NCI-H774 (cell line): ENCODE measurements around the gene GRM4.

Experiments used
- DNase-seq: peaks from one replicate; lab custom pipeline; 2025; lab: John Stamatoyannopoulos, UW

The GRM4 gene

GRCh38 chr6:34082864-34083626 lies 62.8 kb downstream of the GRM4 start:
- no peak for DNase-seq

GRCh38 chr6:34082348-34082747 lies 63.5 kb downstream of the GRM4 start:
- no peak for DNase-seq

DNA sequence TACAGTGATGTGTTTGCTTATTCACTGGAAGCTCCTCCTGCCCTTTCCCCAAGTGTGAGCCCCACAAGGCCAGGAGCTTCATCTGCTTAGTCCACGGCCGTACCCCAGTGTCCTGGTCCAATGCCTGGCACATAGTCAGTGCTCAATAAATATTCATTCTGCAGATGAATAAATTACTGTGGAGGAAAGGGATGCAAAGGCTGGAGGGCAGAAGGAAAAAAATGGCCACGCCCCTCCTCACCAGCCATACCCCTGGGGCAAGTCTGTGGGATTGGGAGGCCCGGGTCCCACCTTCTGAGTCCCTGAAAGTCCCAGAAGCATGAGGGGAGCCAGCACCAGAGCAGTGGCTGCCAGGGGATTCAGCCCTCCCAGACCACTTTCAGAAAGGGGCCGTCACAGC lies 65.5 kb downstream of the GRM4 start:
- no peak for DNase-seq

DNA sequence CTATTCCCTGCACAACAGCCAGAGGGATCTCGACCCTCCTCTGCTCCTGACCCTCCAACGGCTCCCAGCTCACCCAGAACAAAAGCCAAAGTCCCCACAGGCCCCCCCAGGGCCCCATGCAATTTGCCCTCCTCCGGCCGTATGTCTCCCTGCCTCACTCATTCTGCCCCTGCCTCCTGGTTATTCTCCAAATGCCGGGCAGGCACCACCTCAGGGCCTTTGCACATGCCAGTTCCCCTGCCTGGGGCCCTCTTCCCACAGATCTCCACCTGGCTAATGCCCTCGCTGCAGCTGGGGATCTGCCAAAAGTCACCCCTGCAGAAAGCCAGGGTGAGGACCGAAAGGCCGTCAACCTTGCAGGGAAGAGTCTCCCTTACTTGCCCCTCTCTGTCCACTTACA lies 66.0 kb downstream of the GRM4 start:
- no peak for DNase-seq

- DNase-seq = no peak
These were observed 70.0 kb downstream of the GRM4 start for GRCh38 chr6:34075906-34076305.

DNA sequence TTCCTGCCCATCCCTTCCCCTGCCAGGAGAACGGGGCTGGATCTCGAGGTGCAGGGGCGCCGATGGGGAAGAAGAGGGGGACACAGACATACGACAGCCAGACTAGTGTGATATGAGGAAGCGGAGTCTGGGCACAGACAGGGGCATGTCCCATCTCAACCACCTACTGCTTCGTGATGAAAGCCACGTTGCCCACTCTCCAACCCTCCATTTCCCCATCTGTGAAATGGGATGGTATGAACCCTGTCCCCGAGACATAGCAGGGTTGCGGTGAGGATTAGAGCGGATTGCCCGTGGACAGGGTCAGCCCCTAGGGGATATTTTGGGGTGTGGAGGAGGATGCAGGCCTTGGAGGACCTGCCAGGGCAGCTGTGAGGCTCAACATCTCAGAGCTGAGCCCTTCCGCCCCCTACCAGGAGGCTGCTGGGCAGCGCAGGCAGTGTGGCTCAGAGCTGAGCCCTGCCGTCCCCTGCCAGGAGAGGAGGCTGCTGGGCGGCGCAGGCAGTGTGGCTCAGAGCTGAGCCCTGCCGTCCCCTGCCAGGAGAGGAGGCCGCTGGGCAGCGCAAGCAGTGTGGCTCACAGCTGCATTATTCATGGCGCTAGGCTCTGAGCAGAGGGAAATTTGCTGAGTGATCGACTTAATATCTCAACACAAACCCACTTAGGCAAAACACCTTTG lies 71.7 kb downstream of the GRM4 start:
- DNase-seq = no peak

DNA sequence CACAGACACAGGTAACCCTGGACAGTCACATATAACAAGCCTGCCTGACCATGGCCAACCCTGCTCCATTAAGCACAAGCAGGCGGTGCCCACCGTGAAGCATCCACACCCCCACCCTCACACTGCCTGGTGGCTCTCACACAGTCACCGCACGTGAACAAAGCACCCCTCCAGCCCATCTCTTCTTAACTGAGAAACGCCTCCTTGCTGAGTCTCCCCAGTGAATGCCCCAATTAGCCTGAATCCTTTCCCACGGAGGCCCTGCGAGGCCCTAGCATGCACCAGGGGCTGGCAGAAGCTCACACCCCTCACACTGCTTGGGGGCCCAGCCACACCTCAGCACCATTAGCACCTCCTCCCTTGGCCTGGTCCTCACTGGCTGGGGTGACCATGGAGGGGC lies 72.3 kb downstream of the GRM4 start:
- DNase-seq = no peak

GRCh38 chr6:34072727-34073126 lies 73.2 kb downstream of the GRM4 start:
- no peak for DNase-seq

GRCh38 chr6:34071884-34072379 lies 74.0 kb downstream of the GRM4 start:
- no peak for DNase-seq

DNA sequence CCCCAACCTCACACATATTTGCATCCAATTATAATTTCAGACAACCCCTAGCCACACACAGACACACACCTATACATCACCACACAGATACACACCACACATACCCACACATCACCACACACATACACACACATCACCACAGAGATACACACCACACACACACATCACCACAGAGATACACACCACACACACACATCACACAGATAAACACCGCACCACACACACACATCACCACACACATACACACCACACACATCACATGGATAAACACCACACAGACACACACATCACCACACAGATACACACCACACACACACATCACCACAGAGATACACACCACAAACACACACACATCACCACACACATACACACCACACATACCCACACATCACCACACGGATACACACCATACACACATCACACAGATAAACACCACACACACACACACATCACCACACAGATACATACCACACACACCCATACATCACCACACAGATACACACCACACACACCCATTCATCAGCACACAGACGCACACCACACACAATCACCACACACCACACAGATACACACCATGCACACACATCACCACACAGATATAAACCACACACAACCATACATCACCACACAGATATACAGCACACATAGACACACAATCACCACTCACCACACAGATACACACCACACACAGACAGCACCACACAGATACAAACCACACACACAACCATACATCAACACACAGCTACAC lies 74.6 kb downstream of the GRM4 start:
- no peak for DNase-seq

- DNase-seq = no peak
These were observed 75.4 kb downstream of the GRM4 start for GRCh38 chr6:34070315-34071135.

DNA sequence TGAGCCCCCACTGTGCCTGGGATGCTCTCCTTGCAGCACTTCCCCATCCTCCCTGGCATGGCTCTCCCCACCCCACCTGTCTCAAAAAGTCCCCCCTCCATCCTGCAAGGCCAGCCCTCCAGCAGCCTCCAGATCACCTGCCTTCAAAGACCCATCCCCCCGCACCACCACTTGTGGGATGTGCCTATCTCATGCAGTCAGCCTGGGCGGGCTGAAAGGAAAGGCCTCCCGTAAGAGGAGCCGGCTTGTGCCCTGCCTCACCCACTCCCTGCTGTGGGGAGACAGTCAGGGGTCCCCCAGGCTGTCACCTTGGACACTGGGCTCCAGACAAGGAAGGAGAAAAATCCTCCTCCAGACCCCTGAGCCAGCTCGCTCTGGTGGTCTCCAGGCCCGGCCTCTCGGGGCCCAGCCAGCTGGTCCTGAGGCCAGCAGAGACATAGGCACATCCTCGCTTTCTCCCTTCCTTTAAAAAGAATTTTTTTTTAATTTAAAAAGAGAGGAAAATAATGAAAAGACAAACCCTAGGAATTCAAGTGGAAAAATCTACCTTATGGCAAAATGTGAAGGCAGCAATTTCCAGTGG lies 77.3 kb downstream of the GRM4 start:
- no peak for DNase-seq

DNA sequence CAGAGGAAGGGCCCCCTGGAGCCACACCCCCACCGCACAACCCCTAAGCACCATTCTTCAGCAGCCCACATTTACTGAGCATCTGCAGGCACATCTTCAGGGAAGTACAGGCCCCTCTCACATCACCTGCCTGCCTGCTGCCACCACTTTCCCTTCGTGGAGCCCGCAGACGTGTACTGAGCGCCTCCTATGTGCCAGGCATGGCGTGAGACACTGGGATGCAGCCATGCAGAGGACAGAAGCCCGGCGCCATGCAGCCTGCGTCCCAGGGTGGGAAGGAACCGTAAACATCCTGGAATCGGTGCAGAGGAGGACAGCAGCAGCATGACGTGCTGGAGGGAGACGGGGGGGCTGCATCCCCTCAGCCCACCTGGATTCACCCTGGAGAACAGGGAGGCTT lies 78.1 kb downstream of the GRM4 start:
- DNase-seq = no peak

GRCh38 chr6:34066772-34067770 lies 78.8 kb downstream of the GRM4 start:
- no peak for DNase-seq

DNA sequence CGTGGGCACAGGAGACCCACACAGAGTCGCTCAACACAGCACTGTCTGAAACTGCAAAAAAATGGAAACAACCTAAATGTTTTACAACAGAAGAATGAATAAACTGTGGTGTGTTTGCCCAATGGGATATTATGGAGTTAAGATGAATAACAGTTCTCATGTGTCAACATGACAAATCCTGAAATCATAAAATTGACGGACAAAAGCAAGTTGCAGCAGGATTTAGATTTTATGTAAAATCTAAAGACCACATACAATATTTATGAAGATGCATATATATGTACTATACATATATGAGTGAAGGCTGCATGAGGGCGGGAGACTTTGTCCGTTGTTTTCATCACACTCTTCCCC lies 79.7 kb downstream of the GRM4 start:
- no peak for DNase-seq

DNA sequence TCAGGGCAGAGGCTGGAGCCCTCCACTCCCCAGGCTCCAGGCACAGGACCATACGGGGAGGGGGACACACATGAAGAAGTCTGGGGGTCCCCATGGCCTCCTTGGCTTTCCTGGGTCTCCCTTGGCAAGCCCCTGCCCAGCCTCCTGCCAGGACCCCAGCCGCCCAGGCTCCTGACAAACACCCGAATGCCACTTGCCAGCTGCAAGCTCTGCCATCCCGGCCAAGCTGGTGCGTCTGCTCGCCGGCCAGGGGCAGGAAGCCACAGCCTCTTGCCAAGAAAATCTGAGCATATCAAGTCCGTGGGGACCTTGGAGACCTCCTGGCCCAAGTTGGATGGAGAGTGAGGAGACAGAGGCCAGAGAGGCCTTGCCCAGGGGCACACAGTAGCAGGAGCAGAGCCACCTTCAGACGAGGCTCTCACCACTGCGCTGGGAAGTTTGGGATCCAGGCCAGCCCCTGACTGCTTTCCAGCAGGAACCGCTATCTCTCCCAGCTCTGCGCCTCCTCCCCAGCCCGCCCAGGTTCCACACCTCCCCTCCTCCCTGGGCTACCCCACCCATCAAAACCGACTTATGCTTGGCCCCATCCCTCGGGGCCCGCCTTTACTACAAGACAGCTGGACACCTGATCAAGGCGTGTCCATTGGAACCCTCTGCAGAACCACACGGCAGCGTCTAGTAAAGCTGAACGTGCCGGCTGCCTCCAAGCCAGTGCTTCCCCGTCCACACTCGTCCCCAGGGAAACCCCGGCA lies 80.2 kb downstream of the GRM4 start:
- DNase-seq = no peak

- no peak for DNase-seq
These were observed 81.2 kb downstream of the GRM4 start for GRCh38 chr6:34064675-34065074.

- no peak for DNase-seq
These were observed 82.2 kb downstream of the GRM4 start for GRCh38 chr6:34063651-34064050.

DNA sequence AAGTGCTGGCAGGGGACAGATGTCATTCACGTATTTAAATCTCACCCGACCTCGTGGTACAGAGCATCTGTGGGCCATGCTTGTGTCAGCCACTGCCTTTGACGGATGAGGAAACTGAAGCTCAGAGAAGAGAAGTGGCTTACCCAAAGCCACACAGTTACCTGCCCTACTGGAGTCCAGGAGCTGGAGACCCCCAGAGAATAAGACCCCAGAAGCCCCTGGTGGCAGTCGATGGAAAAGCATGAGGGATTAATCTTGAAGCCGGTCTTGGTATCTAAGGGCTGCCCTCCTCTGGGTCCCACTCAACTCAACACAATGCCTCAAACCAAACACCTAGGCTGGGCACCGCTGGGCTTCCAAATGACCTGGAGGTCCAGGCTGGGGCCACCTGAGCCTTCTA lies 83.1 kb downstream of the GRM4 start:
- DNase-seq = no peak

DNA sequence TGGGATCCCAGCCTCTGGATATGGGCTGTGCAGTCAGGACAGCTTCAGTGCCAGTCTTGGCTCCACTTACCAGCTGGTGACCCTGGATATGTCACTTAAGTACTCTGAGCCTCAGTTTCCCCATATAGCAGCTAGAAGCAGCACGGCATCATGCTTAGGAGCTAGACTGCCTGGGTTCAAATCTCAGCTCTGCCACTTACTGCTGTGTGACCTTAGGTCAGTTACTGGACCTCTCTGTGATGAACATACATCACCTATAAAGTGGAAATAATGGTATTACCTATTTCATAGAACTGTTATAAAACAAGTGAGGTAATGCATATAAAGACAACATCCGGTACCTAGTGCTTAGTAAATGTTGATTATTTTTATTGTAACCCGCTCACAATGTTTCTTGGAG lies 83.7 kb downstream of the GRM4 start:
- DNase-seq = no peak
